Raji (cell line): ENCODE data around the gene BABAM2.

ENCODE experiments used
- POLR2A ChIP-seq: IDR thresholded peaks from 2 replicates; pipeline ENCODE4 v1.6.1; 2011; ENCODE audit warnings: low read depth, low read length, control low read depth; ENCODE audit not compliant: insufficient read depth

Gene BABAM2

DNA sequence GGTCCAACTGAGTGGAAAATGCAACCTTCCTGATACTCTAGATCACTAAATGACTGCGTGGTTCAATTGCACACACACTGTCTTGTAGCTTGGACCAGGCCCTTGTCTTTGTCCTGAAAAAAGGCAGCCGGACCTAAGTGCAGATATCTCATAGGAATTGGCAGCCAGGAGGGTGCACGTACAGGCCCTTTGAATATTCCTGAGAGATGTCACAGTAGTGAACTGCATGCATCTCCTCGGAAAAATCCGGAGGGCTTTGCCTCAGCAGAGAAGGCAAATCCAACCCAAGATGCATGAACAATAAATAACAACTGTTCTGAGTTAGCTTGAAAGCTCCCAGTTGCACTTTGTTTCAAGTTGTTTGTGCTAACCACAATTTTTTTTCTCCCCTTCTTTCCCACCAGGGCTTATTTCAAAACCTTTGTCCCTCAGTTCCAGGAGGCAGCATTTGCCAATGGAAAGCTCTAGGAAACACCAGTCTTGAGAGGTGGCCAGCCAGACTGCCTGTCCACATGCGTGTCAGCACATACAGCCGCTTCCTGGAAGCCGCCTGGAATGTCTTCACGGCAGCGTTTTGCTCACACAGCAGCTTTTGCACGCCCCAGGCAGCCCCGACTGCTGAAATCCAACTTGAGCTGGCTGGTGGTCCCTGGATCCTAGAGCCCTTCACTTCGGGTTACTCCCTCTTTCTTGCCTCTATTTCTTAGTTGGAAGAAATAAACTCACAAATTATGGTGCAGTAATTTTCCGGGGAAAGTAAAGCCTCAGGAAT is 447.7 kb downstream of the BABAM2 start:
- no peak for TF ChIP-seq POLR2A

DNA sequence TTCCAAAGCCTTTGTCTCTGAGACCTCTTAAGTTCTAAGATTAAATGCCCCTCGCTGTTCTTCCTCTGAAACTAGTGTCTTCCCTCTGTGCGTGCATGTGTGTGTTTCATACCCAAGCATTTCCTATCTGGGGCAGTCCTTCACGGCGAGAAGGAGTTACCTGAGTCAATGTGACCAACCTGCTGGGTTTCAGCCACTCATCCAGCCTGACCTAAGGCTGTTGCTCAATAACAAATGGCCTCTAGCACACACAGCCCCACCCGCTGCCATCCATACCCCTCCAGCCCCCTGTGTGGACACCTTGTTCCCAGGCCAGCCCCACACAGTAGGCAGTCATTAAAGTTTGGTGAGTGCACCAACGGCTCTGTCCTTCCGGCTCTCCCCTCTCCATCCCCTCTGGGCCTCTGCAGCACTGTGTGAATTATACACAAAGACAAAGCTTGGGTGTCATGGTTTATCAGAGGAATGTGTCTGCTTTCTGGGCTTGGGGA is 448.3 kb downstream of the BABAM2 start:
- TF ChIP-seq POLR2A: no peak

- no peak for TF ChIP-seq POLR2A
These were observed 449.1 kb downstream of the BABAM2 start for GRCh38 chr2:28339516-28340175.

DNA sequence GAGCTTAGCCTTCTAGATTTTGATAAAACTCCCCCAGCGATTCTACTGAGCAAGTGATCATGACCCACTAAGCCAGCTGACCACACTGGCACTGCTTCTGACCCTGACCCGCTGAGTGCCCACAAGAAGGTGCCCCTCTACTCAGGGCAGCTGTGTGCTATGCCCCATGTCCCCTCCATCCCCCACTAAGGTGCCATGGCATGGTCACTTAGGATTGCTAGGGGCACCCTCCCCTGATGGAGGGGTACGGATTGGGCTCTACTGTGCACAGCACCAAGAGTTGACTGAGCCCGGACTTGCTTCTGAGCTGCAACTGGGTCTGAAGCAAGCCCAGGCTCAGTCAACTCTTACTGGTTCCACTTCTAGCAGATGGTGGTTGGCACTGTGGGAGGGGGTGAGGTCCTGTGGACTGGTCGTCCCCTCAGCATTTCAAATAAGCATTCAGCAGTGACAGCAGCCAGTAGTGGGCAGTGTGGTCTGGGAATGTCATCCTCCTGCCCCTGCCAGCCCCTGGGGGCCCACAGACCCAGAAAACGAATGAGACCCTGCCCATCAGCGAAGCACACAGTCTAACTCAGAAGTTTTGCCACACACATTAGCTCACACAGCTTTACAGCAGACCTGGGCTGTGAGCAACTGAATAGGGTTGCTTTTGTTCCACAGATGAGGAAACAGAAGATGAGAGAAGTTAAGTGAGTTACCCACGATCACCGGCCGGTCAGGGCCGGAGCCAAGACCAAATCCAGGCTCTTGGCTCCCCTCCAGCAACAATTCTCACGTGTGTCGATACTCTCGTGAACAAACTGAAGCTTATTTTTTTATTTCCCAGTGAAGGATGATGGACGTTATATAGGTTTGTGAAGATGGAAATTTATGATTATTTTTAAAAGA is 450.0 kb downstream of the BABAM2 start:
- no peak for TF ChIP-seq POLR2A

- TF ChIP-seq POLR2A: no peak
These were observed 450.8 kb downstream of the BABAM2 start for GRCh38 chr2:28341208-28341891.

DNA sequence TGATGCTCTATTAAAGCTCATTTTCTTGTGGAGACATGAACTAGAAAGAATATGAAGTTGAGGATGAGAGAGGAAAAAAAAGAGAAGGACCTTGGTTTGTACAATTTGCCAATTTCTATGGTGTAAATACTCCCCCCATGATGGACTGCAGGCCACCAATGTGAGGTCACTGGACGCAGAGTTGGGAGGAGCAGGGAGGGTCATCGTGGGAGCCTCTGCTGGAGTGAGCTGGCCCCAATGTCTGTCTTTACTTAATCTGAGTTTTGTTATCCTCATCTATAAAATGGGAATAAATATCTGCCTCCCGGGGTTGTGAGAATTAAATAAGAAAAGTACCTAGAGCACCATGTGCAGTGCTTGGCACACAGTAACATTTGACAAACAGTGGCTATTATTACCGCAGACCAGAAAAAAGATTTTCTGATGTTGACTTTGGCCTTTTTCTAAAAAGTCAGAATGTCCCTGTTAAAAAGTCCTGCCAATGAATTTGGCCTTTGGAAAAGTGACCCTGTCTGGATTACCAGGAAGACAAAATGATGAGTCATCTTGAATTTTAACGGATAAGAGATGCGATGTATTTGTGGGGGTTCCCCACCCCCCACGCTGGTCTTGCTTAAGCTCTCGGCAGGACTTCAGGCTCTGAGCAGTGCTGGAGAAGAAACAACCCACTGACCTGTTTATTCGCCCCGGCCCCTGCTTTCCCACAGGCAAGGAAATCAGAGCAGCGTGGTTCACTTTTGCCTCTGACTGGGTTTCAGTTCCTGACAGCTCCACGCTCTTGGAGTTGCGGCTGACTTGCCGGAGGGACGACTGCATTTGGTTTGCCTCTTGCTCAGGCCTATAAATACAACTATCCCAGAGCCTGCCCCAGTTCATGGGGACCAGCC is 451.8 kb downstream of the BABAM2 start:
- no peak for TF ChIP-seq POLR2A

- no peak for TF ChIP-seq POLR2A
These were observed 452.8 kb downstream of the BABAM2 start for GRCh38 chr2:28343184-28343942.

DNA sequence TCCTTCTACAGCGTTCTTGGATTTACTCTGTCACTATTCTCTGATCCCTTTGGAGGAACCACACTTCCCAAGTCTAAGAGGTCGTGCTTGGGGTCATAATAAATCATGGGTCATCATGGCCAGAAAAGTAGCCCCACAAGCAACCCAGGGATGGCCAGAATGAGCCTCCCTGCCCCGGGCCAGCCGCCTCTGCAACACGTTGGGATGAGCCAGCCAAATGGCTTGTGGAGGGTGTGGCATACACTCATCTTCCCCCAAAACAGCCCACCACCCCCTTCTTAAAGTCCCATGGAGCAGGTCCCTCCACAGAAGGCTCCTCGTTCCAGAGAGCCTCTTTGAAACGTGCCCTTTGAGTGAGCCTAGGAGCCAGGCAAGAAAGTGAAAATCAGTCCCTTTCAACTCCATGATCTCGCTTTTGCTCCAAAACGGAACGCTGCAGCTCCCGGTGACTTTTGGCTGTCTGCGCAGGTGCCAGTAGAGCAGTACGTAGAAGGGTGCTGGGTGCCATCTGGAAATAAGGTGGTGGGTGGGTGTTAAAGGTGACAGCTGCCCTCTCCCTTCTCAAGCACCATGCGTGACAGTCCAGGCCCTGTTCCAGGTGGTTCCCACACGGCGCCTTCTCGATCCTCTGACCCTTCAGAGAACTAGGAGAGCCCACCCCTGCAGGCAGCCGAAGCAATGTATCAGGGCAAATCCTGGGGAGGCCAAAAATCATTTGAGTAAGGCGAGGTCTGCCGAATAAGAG is 453.6 kb downstream of the BABAM2 start:
- TF ChIP-seq POLR2A: no peak

GRCh38 chr2:28344756-28345373 is 454.3 kb downstream of the BABAM2 start:
- TF ChIP-seq POLR2A: no peak

DNA sequence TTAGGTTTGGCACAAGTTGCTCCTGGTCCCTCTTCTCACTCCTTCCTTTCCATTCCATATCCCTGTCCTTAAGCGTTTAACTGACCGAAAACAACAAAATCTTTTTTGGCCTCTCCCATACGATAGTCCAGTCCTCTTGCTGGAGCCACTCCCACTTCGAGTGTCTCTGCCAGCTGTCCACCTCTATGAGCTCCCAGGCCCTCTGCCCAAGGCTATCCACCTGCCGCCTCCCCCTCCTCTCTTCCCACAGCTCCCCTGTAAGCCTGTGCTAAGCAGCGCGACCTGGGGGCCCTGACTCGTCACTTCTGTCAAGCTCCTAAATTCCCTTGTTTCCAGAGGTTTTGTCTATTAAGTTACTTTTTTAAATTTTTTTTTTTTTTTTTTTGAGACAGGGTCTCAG is 455.1 kb downstream of the BABAM2 start:
- no peak for TF ChIP-seq POLR2A

DNA sequence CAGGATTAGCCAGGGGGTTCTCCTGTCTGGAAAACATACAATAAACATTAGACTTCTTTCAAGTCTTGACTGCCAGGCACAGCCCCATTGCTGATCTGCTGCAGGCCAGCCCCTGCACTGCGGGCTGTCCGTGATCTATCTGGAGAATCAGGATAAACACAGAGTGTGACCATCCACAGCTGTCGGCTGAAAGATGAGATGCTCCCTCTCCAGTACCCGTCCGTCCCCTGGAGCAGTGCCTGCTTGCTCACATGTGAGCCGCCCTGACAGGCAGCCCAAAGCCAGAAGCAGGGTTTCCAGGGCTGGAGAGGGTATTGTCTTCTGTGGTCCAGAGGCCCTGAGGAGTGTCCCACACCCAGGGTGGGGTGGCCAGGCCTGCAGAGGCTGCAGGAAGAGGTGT is 456.1 kb downstream of the BABAM2 start:
- no peak for TF ChIP-seq POLR2A

GRCh38 chr2:28347193-28347592 is 456.7 kb downstream of the BABAM2 start:
- no peak for TF ChIP-seq POLR2A
